ENCODE measurements around the gene ELOVL4.

DNA sequence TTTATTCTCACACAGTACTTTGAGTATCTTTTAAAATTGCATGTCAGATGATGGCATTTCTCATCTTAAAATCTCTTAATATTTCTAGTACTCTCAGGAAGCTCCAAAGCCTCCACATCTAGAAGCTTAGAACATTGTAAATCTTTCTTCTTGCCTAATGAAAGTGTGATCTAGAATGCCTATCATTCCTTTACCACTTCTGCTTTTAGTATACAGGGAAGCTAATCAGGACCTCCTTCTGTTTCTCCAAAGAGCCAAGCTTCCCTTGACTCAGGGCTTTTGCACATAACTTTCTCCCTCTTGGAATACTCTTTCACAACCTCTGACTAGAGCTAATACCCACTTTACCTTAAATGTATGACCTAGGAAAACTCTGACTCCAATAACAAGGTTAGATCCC is 7.5 kb upstream of the ELOVL4 start:
- TF ChIP-seq CREM (CRISPR knock-in tag; IDR thresholded peaks at IDR 0.05) (no peak), ETV6 (CRISPR knock-in tag; IDR thresholded peaks at IDR 0.05) (no peak), SMAD3 (CRISPR knock-in tag; IDR thresholded peaks at IDR 0.05; ENCODE audit: borderline replicate concordance) (no peak), CBFB (CRISPR knock-in tag; IDR thresholded peaks at IDR 0.05; ENCODE audit: low read depth) (no peak)
- TF ChIP-seq, protein P1, sequence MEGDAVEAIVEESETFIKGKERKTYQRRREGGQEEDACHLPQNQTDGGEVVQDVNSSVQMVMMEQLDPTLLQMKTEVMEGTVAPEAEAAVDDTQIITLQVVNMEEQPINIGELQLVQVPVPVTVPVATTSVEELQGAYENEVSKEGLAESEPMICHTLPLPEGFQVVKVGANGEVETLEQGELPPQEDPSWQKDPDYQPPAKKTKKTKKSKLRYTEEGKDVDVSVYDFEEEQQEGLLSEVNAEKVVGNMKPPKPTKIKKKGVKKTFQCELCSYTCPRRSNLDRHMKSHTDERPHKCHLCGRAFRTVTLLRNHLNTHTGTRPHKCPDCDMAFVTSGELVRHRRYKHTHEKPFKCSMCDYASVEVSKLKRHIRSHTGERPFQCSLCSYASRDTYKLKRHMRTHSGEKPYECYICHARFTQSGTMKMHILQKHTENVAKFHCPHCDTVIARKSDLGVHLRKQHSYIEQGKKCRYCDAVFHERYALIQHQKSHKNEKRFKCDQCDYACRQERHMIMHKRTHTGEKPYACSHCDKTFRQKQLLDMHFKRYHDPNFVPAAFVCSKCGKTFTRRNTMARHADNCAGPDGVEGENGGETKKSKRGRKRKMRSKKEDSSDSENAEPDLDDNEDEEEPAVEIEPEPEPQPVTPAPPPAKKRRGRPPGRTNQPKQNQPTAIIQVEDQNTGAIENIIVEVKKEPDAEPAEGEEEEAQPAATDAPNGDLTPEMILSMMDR (IDR thresholded peaks at IDR 0.05), result no peak
- TF ChIP-seq, protein P2, sequence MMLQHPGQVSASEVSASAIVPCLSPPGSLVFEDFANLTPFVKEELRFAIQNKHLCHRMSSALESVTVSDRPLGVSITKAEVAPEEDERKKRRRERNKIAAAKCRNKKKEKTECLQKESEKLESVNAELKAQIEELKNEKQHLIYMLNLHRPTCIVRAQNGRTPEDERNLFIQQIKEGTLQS (CRISPR knock-in tag; conservative IDR thresholded peaks at IDR 0.05), result no peak
- TF ChIP-seq, protein P3, sequence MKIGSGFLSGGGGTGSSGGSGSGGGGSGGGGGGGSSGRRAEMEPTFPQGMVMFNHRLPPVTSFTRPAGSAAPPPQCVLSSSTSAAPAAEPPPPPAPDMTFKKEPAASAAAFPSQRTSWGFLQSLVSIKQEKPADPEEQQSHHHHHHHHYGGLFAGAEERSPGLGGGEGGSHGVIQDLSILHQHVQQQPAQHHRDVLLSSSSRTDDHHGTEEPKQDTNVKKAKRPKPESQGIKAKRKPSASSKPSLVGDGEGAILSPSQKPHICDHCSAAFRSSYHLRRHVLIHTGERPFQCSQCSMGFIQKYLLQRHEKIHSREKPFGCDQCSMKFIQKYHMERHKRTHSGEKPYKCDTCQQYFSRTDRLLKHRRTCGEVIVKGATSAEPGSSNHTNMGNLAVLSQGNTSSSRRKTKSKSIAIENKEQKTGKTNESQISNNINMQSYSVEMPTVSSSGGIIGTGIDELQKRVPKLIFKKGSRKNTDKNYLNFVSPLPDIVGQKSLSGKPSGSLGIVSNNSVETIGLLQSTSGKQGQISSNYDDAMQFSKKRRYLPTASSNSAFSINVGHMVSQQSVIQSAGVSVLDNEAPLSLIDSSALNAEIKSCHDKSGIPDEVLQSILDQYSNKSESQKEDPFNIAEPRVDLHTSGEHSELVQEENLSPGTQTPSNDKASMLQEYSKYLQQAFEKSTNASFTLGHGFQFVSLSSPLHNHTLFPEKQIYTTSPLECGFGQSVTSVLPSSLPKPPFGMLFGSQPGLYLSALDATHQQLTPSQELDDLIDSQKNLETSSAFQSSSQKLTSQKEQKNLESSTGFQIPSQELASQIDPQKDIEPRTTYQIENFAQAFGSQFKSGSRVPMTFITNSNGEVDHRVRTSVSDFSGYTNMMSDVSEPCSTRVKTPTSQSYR (CRISPR knock-in tag; IDR thresholded peaks at IDR 0.05), result no peak
- TF ChIP-seq, protein P4, sequence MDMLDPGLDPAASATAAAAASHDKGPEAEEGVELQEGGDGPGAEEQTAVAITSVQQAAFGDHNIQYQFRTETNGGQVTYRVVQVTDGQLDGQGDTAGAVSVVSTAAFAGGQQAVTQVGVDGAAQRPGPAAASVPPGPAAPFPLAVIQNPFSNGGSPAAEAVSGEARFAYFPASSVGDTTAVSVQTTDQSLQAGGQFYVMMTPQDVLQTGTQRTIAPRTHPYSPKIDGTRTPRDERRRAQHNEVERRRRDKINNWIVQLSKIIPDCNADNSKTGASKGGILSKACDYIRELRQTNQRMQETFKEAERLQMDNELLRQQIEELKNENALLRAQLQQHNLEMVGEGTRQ (CRISPR knock-in tag; IDR thresholded peaks at IDR 0.05), result no peak

Data from WTC11 (cell line).